Suppressor macrophage treated with lipopolysaccharide for 1 hour (primary cell): ENCODE data around the gene ANTXR2.

Experiments used
- DNase-seq, 3 donors: peaks; one replicate each; pipeline ENCODE4 v3.0.0-alpha.2; 2020 to 2022

ANTXR2 gene

DNA sequence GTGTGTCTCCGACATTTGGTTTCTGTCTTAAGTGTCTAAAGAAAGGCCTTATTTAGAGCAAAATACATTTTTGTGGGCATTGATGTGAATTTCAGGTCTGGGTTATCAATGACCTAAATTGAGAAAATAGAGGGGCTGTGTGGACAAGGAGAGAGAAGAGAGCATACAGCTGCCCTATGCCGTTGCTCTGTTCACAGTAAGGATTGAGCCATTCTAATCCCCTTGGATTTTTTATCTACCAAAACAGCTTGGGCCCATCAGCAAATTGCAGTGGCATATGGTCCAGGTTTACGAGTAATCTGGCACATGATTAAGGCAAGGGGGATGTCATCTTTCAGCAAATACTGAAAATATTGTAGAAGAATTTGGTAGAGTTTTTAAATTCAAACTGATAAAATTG is 210.2 kb downstream of the ANTXR2 start:
- DNase-seq: no peak

DNA sequence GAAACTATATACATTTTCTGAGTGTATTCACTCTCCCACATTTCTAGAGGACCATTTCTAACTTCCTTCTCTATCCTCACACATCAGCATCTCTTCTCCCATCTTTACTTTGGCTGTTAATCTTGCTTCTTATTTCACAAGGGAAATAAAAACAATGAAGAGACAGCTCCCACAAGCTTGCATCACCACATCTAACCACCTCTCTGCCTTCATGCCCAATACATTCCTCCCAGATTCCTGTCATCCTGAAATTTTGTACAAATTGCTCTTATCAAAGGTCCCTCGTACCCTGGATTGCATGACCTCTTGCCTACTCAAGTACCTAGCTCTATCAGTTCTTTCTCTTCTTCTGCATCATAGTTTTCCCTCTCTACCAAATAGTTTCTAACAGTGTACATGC is 215.2 kb downstream of the ANTXR2 start:
- no peak for DNase-seq

DNA sequence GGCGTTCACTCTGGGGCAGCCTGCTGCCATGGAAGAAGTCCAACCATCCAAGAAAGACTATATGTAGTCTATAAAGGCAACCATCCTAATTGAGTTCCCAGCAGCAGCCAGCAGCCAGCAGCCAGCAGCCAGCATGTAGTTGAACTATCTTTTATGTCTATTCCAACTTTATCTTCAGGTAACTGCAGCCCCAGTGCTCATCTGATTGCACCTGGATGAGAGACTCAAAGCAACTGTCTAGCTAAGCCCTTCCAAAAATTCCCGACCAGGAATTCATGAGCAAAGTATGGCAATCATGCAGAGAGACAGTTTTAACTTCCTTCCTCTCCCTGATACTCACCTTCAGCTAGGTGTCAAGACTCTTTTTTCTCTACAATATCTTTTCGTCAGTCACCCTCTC is 216.8 kb downstream of the ANTXR2 start:
- DNase-seq: no peak

DNA sequence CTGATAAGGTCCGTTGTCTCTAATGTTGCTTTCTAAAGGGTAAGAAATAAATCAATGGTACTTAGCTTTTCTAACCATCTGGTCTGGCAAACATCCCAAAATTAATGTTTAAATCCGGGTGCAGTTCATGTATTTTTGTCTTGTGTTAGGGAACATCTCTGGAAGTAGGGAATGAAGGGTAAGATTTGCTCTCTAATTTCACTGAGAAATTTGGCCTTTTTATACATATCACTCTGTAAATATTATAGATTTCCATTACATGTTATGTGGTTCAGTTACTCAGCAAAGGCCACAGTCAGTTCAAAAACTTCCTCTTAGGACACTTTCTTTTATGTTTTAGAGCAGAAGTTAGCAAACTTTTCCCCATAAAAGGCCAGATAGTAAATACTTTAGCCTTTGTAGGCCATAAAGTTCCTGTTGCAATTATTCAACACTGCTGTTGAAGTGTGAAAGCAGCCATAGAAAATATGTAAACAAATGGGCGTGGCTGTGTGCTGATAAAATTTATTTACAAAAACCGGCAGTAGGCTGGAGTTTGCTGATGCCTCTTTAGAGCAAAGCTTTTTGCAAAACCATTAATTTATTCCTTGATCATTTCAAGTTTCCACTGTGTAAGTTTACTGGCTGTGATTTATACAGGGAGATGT is 218.1 kb downstream of the ANTXR2 start:
- DNase-seq: peak in 1 of 3 donors; percentile 2

DNA sequence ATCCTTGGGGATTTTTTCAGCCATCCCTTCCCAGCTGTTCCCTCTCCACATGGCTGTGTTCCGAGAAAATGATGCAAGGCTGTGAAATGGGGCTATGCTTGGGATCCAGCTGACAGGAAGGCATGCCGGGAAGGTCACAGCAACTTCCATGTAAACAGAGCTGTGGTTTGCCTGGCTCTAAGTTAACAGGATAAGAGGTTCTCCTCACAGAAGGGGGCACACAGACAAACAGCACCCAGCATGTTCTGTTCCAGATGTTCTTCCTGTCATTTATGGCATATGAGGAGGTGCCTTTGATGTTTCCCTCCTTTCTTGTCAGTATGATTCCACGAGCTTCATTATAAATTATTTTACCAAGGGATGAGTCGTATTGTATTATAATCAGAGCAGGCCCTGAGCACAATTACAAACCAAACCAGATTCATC is 220.7 kb downstream of the ANTXR2 start:
- no peak for DNase-seq

DNA sequence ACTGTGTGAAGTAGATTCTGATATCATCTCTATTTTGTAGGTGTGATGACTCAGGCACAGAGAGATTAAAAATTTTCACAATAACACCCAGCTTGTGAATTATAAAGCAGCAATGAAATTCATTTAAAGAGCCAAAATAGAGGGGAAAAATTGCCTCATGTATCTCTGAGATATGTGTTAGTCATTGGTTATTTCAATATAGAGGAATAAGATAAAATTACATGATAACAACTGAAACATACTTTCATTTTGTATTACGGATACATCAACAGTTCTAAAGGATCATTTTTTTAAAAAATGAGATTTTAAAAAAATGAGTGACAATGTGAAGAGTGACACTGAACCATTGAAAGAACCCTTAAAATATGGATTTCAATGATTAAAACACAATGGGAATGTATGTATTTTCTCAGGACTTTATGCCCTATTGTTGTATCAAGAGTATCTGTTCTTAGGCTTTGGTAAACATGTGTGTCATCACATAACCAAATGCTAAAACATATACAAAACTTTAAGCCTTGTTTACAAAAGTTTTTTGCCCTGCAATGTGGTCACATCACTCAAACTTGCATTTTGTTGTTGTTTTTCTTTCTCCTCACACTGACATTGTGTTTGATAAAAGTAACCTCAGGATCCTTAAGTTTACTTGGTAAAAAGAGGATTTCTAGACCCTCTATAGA is 221.3 kb downstream of the ANTXR2 start:
- DNase-seq: no peak
